ENCODE results near the gene NR6A1. TPM values are rescaled to one million over a fixed set of nuclear protein-coding genes. Genes with fewer than 3 reads are reported as not detected.

Gene NR6A1
- total and polyA plus RNA-seq, 12 donors: 0.29 to 2.0 (median 1.2) TPM

DNA sequence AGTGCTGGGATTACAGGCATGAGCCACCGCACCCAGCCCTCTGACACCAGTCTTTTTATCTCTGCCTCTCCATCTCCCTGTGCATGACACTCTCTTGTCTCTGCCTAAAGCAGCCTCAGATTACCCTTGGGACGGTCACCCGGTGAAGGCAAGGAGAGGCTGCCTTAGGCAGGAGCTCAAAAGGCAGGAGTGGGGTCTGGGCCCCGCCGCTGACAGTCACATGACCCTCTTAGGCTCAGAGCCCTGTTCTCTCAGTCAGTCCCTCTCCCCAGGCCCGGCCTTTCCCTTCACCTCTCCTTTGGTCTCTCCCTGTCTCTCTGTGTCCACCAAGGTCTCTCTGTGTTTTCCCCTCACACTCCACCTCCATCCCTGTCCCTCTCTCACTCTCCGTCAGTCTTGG, 298.3 kb downstream of the NR6A1 start:
- no peak overlapping the region for H3K27ac ChIP-seq
- no peaks in the 10 kb centered on the region for H3K9me3 ChIP-seq
- H3K4me1 ChIP-seq: peaks cover 0 to 7% (median 0%) of the 10 kb centered on the region in 9 donors
- peaks cover 7 to 58% (median 39%) of the 10 kb centered on the region in 7 donors for H3K27me3 ChIP-seq
- no peaks in the 10 kb centered on the region for H3K36me3 ChIP-seq
- DNase-seq (no peak), ATAC-seq (no peak)
- WGBS, 2 donors: 62 to 74% methylated on average over 7 of the region's 7 CpGs
- TF ChIP-seq, protein P1, sequence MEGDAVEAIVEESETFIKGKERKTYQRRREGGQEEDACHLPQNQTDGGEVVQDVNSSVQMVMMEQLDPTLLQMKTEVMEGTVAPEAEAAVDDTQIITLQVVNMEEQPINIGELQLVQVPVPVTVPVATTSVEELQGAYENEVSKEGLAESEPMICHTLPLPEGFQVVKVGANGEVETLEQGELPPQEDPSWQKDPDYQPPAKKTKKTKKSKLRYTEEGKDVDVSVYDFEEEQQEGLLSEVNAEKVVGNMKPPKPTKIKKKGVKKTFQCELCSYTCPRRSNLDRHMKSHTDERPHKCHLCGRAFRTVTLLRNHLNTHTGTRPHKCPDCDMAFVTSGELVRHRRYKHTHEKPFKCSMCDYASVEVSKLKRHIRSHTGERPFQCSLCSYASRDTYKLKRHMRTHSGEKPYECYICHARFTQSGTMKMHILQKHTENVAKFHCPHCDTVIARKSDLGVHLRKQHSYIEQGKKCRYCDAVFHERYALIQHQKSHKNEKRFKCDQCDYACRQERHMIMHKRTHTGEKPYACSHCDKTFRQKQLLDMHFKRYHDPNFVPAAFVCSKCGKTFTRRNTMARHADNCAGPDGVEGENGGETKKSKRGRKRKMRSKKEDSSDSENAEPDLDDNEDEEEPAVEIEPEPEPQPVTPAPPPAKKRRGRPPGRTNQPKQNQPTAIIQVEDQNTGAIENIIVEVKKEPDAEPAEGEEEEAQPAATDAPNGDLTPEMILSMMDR (IDR thresholded peaks at IDR 0.05): no peak
- intact Hi-C loops (cut with DNase I): no loop called here
- H3K4me3 ChIP-seq: no peak overlapping the region

DNA sequence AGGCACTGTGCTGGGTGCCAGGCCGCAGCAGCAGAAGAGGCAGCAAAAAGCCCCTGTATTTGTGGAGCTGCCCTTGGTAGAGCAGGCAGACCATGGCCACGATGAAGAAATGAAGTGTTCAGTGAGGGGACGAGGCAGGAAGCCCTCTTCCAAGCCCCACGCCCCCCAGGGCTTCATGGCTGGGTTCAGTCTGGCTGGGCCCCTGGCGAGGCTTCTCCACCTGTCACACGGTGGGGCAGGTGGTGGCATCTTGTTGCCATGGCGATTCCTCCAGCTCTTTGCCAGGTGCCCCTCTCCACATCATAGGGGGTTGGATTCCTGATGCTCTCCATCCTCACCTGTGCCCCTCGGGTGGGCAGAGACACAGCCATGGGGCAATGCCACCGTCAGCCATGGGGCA, 299.4 kb downstream of the NR6A1 start:
- intact Hi-C loops (cut with DNase I): no loop called here
- Histone ChIP-seq H3K27ac (no peak overlapping the region), H3K27me3 (peaks cover 0 to 51% (median 29%) of the 10 kb centered on the region in 7 donors), H3K4me3 (no peak overlapping the region), H3K4me1 (no peaks in the 10 kb centered on the region), H3K9me3 (no peaks in the 10 kb centered on the region), H3K36me3 (no peaks in the 10 kb centered on the region)
- DNase-seq (no peak), ATAC-seq (no peak)
- TF ChIP-seq, protein P1 (IDR thresholded peaks at IDR 0.05): no peak
- 74 to 83% methylated on average over 9 of the region's 9 CpGs for WGBS, 2 donors

DNA sequence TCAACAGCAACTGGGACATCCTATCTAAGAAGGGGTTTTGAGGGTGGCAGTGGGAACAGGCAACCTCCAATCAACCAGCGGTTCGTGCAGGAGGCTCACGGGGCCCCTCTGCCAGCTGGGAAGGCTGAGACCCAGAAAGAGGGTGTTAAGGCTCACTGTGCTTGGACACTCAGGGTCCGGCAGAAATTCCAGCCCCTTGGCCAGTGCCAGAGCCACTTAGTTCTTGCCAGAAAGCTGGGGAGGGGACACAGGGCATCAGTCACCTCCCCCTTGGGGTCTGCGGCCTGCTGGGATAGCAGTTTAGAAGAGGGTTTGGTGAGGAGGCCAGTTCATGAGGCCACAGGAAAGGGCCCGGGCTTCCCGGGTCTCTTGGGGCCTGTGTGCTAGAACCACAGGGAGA, 300.4 kb downstream of the NR6A1 start:
- ATAC-seq (no peak), DNase-seq (no peak)
- TF ChIP-seq, protein P1 (IDR thresholded peaks at IDR 0.05): no peak
- no peak overlapping the region for H3K4me3 ChIP-seq
- H3K9me3 ChIP-seq: no peaks in the 10 kb centered on the region
- peaks cover 0 to 45% (median 18%) of the 10 kb centered on the region in 7 donors for H3K27me3 ChIP-seq
- intact Hi-C loops (cut with DNase I): no loop called here
- H3K27ac ChIP-seq: no peak overlapping the region
- no peaks in the 10 kb centered on the region for H3K4me1 ChIP-seq
- 78 to 88% methylated on average over 7 of the region's 7 CpGs for WGBS, 2 donors
- no peaks in the 10 kb centered on the region for H3K36me3 ChIP-seq

DNA sequence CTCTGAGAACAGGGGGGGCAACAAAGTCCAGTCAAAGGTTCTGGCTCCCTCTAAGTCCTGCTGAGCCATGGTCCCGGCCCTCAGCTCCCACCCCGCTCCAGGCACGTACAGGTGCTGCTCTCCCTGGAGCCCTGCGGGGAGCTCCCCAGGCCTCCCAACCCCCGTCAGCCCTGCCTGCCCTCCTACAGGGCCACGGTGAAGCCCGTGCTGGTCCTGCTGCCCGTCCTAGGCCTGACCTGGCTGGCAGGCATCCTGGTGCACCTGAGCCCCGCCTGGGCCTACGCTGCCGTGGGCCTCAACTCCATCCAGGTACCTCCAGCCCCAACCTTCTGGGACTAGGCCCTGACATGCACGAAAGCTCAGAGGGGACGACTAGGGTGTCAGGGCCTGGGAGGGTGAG, 300.8 kb downstream of the NR6A1 start:
- intact Hi-C loops (cut with DNase I): no loop called here
- Histone ChIP-seq H3K27ac (no peak overlapping the region), H3K4me1 (no peaks in the 10 kb centered on the region), H3K27me3 (peaks cover 0 to 41% (median 15%) of the 10 kb centered on the region in 7 donors), H3K9me3 (no peaks in the 10 kb centered on the region), H3K36me3 (no peaks in the 10 kb centered on the region), H3K4me3 (no peak overlapping the region)
- DNase-seq (no peak), ATAC-seq (no peak)
- WGBS, 2 donors: 90% methylated on average over 13 of the region's 13 CpGs
- TF ChIP-seq, protein P1 (IDR thresholded peaks at IDR 0.05): no peak

Measured in heart right ventricle (tissue), 16 donors.